IPS DF 4.7 (cell line): ENCODE data around the gene CTNNA2.

ENCODE experiments used
- DNase-seq: peaks from one replicate; pipeline ENCODE4 v3.0.0-alpha.2; 2013; ENCODE audit warnings: low spot score; ENCODE audit errors: extremely low read depth

Gene CTNNA2

DNA sequence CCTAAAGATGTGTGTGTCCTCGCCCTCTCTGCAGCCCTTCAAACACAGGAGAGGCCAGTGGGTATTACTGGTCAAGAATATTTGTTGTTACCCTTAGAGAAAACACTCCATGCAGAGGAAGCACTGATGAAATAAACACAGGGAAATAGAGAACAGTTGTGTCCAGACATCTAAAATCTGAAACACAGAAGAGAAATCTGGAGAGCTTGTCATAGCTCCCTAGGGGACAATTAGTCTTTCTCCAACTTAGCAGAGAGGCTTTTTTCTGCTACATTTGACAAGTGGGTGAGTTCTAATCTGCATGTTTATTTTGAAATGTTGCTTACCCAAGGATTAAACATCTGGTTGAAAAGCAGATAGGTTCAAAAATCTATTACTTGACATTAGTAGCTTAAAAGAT, 190.1 kb downstream of the CTNNA2 start:
- DNase-seq, result no peak

DNA sequence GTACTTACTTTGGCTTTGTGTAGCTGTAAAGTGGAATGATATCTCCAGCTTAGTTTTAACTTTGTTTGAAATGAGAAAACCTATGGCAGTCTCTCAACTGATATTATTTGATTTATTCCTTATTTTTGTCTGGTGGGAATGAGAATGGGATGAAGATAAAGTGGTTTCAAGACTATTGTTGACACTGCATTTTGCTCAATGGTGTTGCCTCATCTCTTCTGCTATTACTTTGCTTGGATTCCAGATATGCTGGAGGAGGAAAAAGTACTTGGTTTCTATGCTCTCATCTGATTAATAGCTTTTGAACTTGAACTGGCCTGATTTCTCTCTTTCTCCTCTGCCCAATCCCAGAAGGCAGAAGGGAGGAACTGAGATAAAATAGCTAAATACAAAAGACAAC, 198.2 kb downstream of the CTNNA2 start:
- no peak for DNase-seq

DNA sequence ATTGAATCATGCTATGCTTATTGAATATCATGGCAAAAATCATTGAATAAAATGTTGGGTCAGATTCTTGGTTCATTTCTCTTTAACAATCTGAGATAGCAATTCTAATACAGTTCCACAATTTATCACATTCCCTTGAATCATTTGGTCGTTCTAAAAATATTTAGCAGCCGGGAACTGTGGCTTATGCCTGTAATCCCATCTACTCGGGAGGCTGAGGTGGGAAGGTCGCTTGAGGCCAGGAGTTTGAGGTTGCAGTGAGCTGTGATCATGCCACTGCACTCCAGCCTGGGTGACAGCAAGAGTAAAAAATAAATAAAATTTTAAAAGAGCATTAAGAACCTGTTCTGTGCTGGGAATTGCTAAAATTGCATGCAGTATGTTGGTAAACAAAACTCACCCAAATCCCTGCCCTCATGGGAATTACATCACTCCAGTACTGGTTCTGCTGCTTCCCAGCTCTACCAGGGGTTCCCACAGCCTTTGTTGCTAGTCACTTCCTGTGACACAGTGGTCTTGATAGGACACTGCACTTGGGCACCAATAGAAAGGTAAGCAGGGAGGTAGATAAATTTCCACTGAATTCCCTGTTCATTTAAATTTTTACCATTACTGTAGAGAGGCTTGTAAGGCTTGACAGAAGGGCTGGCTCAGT, 200.4 kb downstream of the CTNNA2 start:
- DNase-seq, result no peak

DNA sequence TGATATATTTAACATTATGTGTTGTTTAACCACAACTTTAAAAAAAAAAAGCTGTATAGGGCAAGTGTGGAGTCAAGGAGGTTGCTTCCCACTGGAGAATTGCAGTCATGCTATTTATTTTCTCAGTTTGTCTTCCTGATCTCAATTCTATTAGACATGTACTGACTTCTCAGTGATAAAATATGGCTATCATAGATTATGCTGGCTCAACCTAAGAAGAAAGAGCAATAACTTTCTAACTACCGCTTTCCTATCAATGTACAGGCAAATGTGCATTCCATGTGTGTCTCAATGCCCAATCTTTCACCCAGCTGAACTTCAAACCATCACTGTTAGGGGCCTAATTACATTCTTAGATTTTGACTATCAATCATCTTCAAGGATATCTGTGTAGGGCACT, 201.4 kb downstream of the CTNNA2 start:
- no peak for DNase-seq

DNA sequence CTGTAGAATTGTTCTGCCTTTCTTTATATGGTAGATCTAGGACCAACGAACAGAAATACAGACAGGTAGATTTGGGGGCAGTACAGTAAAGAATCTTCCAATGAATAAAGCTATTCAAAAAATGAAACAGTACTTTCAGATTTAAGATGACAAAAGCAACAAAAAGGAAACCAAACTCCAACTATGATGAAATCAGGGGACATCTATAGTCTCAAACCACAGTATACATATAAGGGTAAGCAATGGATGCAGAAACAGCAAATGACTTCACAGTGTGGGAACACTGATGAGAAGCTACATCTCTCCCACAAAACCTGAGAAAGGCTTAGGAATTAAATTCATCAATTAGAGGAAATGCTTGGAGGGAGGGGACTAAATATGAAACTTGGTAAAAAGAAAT, 202.5 kb downstream of the CTNNA2 start:
- DNase-seq, result no peak

DNA sequence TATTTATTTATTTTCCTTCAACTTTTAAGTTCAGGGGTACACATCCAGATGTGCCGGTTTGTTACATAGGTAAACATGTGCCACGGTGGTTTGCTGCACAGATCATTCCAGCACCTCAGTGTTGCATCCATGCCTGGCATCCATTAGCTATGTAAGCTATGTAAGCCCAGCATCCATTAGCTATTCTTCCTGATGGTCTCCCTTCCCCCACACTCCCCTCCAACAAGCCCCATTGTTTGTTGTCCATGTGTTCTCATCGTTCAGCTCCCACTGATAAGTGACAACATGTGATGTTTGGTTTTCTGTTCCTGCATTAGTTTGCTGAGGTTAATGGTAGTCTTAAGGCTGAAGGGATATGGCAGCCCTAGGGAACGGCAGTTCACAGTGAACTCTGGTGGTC, 203.4 kb downstream of the CTNNA2 start:
- no peak for DNase-seq

DNA sequence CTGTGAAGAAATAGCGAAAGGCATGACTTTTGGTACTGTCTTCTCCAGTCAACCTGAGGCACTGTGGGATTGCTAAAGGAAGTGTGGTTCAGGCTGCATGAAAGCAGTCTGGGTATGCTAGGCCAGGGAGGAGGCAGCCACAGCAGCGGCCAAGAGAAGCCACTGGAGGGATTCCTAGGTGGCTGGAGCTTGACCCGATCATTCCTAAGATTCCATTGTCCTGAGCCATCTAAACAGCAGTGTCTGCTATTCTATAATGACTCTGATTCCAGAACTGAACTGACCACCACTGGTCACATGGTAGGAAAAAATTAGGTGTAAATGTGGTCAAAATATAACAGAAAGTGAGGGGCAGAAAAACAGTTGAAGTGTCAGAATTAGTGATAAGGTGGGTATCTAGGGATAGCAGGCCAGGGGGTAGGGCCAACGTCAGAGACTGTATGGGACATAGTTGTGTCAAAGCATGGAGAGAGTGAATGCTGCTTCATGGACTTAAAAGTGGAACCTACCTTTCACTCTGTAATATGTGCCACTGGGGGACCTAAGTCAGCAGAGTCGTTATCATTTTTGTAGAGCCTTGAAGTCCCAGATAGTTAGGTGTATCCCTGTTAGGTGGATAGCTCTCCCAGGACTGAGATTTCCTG, 204.6 kb downstream of the CTNNA2 start:
- DNase-seq, result no peak

DNA sequence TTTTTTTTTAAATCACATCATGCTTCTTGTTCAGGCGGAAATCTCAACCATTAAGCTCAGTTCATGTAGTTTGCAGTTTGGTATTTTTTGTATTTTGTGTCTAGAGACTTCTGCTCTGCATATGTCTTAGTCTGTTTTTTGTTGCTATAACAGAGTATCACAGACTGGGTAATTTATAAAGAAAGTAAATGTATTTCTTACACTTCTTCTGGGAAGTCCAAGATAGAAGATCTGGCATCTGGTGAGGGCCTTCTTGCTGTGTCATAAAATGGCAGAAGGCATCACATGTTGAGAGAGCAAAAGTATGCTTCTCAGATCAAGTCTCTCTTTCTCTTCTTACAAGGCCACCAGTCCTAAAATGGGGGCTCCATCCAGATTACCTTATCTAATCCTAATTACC, 208.2 kb downstream of the CTNNA2 start:
- DNase-seq, result no peak

DNA sequence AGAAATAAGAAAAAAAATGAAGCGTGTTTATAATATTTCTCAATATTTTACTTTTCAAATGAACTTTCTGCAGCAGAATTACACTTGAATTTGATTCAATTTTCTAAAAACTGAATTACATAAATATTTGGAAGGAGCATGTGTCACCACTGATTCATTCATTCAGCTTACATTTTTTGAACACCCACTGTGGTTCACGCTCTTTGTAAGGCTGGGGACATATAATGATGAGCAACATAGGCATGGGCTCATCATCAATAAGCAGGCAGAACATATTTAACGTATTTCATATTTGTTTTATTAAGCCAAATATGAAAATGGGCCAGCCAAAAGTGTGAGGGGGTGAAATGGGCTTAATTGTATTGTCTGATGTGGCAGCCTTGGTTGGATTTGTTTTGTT, 209.1 kb downstream of the CTNNA2 start:
- DNase-seq, result no peak

DNA sequence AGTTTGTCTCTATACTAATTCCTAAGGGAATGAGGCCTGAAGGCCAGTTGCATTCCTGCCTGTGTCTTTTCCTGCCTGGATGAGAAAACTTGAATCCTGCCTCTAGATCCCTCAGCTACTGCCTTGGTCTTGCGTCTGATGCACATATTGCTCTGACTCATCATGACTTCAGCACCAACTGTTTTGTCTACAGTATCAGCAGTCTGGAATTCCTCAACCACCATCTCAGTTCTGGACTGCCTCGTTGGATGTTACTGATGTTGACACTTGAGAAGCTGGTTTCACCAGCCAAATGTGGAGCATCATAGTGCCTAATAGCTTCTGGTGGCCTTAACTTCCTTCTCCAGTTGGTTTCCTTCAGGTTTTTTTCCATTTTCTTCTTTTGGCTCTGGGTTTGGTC, 211.0 kb downstream of the CTNNA2 start:
- DNase-seq, result no peak

DNA sequence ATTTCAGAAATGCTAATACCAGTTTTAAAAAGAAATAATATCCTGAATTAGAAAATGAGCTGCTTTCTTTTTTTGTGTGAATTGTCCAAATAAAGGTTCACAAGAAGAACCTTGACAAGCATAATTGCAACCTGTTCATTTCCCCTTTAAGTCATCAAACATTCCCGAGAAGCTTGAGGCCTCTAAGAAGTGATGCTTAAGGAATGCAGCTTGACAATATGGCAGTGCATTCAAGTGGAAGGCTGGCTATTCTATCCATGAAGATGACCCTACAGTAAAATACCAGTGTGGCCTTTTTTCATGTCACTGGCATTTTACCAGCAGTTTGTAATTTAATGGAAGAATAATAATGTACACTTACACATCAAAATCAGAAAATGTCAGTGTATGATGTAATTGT, 216.7 kb downstream of the CTNNA2 start:
- DNase-seq, result no peak

DNA sequence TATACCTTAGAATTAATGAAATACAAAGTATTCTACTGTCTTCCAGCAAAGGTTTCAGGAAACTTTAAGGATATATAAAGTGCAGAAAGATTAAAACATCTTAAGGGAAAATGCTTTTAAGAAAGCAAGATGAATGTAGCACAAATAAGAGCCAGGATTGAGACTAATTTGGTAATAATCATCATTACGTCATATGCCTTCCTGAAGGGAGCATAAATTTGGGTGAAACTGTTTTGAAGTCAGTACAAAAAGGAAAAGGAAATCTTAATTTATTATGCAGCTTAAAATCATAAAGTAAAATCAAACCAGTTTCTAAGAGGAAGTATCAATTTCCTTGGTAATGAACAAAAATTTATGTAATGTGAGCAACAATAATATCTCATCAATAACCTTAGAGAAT, 221.7 kb downstream of the CTNNA2 start:
- DNase-seq, result no peak

DNA sequence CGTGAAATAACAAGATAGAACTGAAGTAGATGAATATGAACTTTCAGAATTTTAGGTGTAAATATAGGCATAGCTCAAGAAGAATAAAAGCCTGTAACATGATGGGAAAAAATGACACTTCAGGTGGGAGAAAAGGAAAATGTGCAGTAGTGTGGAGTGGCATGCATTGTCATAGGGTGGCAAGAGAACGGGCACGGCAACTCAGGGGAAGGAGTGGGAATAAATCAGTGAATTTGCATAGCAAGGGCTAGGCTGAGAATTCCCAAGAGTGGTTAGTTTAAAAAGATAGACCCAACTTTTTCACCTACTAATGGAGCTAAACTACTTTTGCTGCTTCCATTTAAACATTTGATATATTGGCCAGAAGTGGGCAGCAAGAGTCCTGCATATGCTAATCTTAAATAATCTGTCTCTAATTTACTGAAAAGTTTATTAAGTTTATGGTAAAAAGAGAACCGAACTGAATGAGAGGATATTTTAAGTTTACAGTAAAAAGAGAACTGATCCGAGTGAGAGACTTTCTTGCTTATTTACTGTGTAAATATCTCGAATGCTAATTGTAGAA, 228.1 kb downstream of the CTNNA2 start:
- DNase-seq, result no peak

DNA sequence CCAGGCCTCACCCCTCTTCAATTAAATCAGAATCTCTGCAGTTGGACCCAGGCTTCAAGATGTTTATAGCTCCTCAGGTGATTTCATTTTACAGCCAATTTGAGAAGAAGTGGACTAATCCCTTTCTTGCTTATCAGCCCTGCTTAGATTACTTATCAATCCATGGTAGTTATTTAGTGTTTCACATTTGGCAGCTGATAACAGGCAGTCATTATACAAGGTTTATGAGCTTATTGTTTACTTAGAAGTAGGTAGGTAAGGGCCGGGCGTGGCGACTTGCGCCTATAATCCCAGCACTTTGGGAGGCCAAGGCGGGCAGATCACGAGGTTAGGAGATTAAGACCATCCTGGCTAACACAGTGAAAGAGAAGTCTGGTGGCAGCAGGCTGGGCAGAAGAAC, 237.5 kb downstream of the CTNNA2 start:
- DNase-seq, result no peak

DNA sequence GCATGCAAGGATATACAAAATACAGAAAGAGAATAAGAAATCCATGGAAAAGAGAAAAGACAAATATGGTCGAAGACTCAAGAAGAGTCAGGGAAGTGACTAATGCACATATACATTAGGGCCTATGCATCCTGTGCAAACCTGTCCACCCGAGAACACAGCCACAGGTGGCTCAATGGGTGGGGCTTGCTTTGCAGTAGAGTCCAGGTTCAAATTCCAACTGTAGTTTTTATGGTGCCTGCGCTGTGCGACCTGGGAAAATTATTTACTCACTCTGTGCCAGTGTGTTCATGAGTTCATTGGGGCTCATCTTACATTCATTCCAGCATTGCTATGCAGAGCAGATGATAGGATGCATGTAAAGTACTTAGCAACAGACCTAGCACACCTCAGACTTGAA, 244.7 kb downstream of the CTNNA2 start:
- DNase-seq, result no peak

DNA sequence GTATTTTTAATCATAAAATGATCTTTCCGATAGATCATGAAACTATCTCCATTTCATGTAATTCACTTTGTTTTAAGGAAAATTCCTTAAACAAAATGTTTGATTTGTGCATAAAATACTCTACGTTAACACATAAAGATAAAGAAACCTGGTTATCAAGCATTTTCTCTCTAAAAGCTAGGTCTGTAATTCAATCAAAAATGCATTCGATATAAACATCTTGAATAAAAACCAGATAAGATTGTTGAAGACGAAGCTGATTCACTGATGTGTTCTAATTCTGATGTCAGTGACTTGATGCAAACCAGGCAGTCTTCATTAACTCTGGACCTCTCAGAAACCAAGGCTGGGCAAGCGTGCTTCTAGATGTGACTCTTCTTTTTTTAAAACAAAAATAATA, 245.2 kb downstream of the CTNNA2 start:
- DNase-seq, result no peak

DNA sequence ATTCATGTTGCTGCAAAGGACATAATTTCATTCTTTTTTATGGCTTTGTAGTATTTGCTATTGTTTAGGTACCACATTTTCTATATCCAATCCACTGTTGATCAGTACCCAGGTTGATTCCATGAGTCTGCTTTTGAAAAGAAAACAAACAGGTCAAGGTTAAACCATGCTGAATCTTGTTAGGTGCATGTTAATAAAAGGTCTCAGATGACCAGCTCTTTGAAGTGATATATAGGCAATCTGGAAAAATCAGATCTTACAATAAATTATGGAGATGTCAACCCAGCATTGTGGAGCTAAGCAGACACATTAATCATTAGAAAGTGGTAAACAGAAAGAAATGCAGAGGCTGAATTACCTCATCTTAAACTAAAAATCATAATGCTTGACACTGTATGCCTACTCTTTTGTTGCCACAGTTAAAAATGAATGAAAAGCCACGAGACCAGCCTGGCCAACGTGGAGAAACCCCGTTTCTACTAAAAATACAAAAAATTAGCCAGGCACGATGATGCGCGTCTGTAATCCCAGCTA, 246.0 kb downstream of the CTNNA2 start:
- no peak for DNase-seq

DNA sequence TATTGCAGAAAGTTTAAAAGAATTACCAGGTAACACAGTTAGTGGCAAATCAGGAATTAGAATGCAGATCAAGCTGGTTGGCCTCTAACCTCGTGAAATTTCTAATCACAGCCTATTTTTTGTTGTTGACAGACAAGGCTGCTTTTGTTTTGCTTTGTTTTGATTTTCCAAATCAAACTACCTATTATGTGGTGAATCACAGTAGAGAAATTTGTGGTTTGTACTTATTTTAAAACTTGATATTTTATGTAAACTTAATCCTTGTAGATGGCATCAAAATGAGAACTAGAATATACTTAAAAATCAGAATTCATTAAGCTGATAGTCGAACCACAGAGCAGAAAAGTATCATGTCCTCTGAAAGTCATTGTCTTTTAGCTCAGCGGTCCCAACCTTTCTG, 258.1 kb downstream of the CTNNA2 start:
- no peak for DNase-seq

DNA sequence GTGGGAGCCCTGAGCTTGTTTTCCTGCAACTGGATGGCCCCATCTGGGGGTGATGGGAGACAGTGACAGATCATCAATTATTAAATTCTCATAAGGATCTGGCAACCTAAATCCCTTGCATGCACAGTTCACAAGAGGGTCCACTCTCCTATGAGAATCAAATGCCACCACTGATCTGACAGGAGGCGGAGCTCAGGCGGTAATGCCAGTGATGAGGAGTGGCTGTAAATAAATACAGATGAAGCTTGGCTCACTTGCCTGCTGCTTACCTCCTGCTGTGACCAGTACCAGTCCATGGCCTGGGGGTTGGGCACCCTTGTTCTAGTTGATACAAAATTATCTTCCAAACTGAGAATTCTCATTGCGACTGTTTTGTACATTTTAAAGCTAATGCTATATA, 258.6 kb downstream of the CTNNA2 start:
- DNase-seq, result no peak

DNA sequence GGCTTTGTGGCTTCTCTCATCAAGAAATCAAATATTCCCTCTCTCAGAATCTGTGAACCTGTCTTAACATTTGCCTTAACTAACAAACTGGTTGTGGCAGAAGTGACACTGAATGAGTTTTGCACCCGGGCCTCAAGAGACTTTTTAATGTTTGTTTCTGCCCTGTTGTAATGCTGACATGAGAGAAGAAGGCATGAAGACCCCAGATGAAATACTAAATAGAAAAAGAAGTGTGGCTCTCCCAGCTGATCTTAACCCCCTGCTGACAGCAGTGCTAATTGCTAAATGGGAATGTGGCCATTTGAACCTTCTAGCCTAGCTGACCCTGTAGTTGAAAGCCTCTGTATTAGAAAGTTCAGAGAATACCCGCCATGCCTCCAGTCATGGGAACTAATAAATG, 261.2 kb downstream of the CTNNA2 start:
- no peak for DNase-seq

DNA sequence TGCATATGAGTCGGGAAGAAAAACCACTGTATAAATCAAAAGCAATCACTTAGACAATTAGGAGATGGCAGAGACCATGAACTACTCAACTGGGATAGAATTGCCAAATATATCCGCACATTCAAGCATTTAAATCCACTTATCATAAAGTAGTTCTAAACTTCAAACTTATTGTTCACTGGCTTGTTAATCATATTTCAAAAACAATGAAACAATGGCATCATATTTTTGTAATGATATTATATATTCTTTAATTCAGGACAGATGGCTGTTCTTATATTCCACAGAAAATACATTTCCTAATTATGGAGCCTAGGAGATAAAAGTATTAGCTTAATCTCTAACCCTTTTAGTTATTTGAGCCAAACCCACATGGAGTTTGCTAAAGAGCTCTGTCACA, 263.6 kb downstream of the CTNNA2 start:
- DNase-seq, result no peak

DNA sequence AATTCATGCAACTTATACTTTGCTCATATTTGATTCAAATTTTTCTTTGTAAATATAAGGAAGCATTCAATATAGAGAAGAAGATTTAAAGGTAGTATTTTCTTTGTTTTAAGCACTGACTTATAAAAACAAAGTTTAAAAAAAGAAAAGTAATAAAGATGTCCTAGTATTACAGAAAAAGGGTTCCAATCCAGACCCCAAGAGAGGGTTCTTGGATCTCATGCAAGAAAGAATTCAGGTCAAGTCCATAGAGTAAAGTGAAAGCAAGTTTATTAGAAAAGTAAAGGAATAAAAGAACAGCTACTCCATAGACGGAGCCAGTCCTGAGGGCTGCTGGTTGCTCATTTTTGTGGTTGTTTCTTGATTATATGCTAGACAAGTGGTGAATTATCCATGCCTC, 267.9 kb downstream of the CTNNA2 start:
- no peak for DNase-seq
